DOHH2 (cell line): ENCODE results near the gene APMAP.

Source experiments
- EZH2phosphoT487 ChIP-seq: fragments of 200-600 bp; sonication (generic); IDR thresholded peaks from 2 replicates; pipeline ENCODE4 v1.6.1; 2017; ENCODE audit warnings: borderline replicate concordance, mild to moderate bottlenecking, antibody characterized with exemption, low read length, moderate library complexity, mixed read lengths
- TF ChIP-seq, protein P1 (sequence below): fragments of 200-600 bp; sonication (generic); IDR thresholded peaks from one replicate; pipeline ENCODE4 v1.5.1; 2014; ENCODE audit warnings: antibody characterized with exemption, mild to moderate bottlenecking, low read depth, low read length; ENCODE audit not compliant: poor library complexity, severe bottlenecking

DNA sequence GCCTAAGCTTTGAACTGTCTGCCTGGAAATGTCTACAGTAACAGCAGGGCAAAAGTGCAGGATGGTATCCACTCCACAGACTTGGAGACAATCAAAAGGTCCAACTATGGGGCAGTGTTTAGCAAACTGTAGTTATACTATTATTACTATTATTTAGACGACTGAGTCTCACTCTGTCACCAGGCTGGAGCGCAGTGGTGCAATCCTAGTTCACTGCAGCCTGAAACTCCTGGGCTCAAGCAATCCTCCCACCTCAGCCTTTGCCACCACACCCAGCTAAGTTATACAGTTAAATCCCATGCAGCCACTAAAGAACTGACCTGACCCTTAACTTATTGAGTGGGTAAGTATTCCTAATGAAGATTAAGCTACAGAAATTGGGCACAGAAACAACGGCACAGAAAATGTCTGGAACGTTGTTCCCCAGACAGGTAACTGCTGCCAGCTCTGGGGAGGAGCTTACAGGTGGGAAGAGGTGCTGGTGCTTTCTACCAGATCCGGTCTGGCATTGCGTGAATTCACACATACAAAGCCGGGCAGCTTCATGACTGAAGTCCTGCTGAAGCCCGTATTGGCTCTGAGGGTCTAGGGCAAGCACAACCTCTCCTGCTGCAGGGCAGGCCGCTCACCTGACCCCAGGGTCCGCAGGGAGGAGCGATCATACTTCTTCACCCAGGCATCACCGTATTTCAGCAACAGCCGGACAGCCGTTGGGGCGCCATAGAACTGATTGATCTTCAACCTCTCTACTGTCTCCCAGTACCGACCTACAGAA lies 27.0 kb upstream of the APMAP start:
- TF ChIP-seq, protein P1, sequence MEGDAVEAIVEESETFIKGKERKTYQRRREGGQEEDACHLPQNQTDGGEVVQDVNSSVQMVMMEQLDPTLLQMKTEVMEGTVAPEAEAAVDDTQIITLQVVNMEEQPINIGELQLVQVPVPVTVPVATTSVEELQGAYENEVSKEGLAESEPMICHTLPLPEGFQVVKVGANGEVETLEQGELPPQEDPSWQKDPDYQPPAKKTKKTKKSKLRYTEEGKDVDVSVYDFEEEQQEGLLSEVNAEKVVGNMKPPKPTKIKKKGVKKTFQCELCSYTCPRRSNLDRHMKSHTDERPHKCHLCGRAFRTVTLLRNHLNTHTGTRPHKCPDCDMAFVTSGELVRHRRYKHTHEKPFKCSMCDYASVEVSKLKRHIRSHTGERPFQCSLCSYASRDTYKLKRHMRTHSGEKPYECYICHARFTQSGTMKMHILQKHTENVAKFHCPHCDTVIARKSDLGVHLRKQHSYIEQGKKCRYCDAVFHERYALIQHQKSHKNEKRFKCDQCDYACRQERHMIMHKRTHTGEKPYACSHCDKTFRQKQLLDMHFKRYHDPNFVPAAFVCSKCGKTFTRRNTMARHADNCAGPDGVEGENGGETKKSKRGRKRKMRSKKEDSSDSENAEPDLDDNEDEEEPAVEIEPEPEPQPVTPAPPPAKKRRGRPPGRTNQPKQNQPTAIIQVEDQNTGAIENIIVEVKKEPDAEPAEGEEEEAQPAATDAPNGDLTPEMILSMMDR: no peak
- TF ChIP-seq EZH2phosphoT487: no peak
